Endothelial cell of hepatic sinusoid (primary cell): ENCODE results near the gene MAST3.
"Not testable (repeated sequence)": the region's sequence is repeated elsewhere in the genome, so short reads cannot be mapped to it uniquely, and the experiment has no call there.

Experiments used
- in situ Hi-C: cut with HindIII; loops from 2 replicates; pipeline ENCODE4 v1.10.0; 2017; ENCODE audit warnings: low sequenced_read_pairs

Gene MAST3

GRCh38 chr19:18085702-18086457, 11.7 kb upstream of the MAST3 start:
- in situ Hi-C loops, result no loop called here

GRCh38 chr19:18086590-18087138, 10.9 kb upstream of the MAST3 start, which contains the start of gene IL12RB1:
IL12RB1 (minus strand) TSS chr19:18086934; CDS start chr19:18086823, 111 bp downstream.
- in situ Hi-C loops, result no loop called here

- in situ Hi-C loops, result not testable (repeated sequence)
Observed at GRCh38 chr19:18089096-18089541, 8.5 kb upstream of the MAST3 start.

- in situ Hi-C loops, result no loop called here
Observed at GRCh38 chr19:18089726-18090125, 7.9 kb upstream of the MAST3 start.

GRCh38 chr19:18090545-18091216, 6.9 kb upstream of the MAST3 start:
- in situ Hi-C loops, result no loop called here

GRCh38 chr19:18091217-18091608, 6.4 kb upstream of the MAST3 start:
- in situ Hi-C loops, result no loop called here

GRCh38 chr19:18093439-18094161, 4.0 kb upstream of the MAST3 start:
- in situ Hi-C loops, result no loop called here

- in situ Hi-C loops, result no loop called here
Observed at GRCh38 chr19:18096258-18096657, 1.3 kb upstream of the MAST3 start.

- in situ Hi-C loops, result no loop called here
Observed at GRCh38 chr19:18097993-18098890, 664 bp downstream of the MAST3 start.

- in situ Hi-C loops, result no loop called here
Observed at GRCh38 chr19:18098891-18099622, 1.5 kb downstream of the MAST3 start.

- in situ Hi-C loops, result no loop called here
Observed at GRCh38 chr19:18099623-18099995, 2.0 kb downstream of the MAST3 start.

GRCh38 chr19:18100710-18101109, 3.1 kb downstream of the MAST3 start:
- in situ Hi-C loops, result loop anchor here (10.0 kb wide), 1 partner anchor 84 kb away; no protein-coding TSS in a partner anchor

GRCh38 chr19:18101268-18101667, 3.7 kb downstream of the MAST3 start:
- in situ Hi-C loops, result loop anchor here (10.0 kb wide), 1 partner anchor 84 kb away; no protein-coding TSS in a partner anchor

- in situ Hi-C loops, result loop anchor here (10.0 kb wide), 1 partner anchor 82 kb away; no protein-coding TSS in a partner anchor
Observed at GRCh38 chr19:18102916-18103542, 5.5 kb downstream of the MAST3 start.

- in situ Hi-C loops, result loop anchor here (10.0 kb wide), 1 partner anchor 80 kb away; no protein-coding TSS in a partner anchor
Observed at GRCh38 chr19:18104793-18105131, 7.2 kb downstream of the MAST3 start.

- in situ Hi-C loops, result loop anchor here (10.0 kb wide), 1 partner anchor 80 kb away; no protein-coding TSS in a partner anchor
Observed at GRCh38 chr19:18105259-18105658, 7.7 kb downstream of the MAST3 start.

- in situ Hi-C loops, result loop anchor here (10.0 kb wide), 1 partner anchor 78 kb away; no protein-coding TSS in a partner anchor
Observed at GRCh38 chr19:18107235-18107634, 9.7 kb downstream of the MAST3 start.

- in situ Hi-C loops, result loop anchor here (10.0 kb wide), 1 partner anchor 76 kb away; no protein-coding TSS in a partner anchor
Observed at GRCh38 chr19:18108897-18109296, 11.3 kb downstream of the MAST3 start.

GRCh38 chr19:18109341-18109732, 11.8 kb downstream of the MAST3 start:
- in situ Hi-C loops, result loop anchor here (10.0 kb wide), 1 partner anchor 75 kb away; no protein-coding TSS in a partner anchor
